Transverse colon (tissue), 4 donors: Measurements from ENCODE around the gene MAP3K8. TPM values are rescaled to one million over a fixed set of nuclear protein-coding genes. Genes with fewer than 3 reads are reported as not detected.

Experiments used
- DNase-seq: peaks from one replicate; pipeline ENCODE4 v3.0.0-alpha.2; 2019
- H3K27ac ChIP-seq, 4 donors: fragments of 200-600 bp; sonication (generic); 2 replicates each; pipeline ENCODE4 v1.5.1; 2016 to 2018; ENCODE audit warnings: inconsistent platforms in 4 of 4
- H3K27me3 ChIP-seq: fragments of 200-600 bp; sonication (generic); 2 replicates; pipeline ENCODE4 v1.5.1; 2017; ENCODE audit warnings: inconsistent platforms
- H3K36me3 ChIP-seq, 4 donors: fragments of 200-600 bp; sonication (generic); 2 replicates each; pipeline ENCODE4 v1.5.1; 2017 to 2019; ENCODE audit warnings: inconsistent platforms in 4 of 4
- H3K4me1 ChIP-seq, 4 donors: fragments of 200-600 bp; sonication (generic); 2 replicates each; pipeline ENCODE4 v1.5.1; 2017 to 2020; ENCODE audit warnings: inconsistent platforms in 4 of 4
- H3K4me3 ChIP-seq, 4 donors: fragments of 200-600 bp; sonication (generic); 1 replicate in 1 of 4; 2 replicates in 3 of 4; pipeline versions ENCODE4 v1.5.1 to v1.6.1; 2017 to 2019; ENCODE audit warnings: inconsistent platforms in 4 of 4
- H3K9me3 ChIP-seq, 2 donors: fragments of 200-600 bp; sonication (generic); 2 replicates each; pipeline ENCODE4 v1.5.1; 2017 to 2019; ENCODE audit warnings: inconsistent platforms in 2 of 2
- EP300 ChIP-seq: sonication (generic); formaldehyde crosslinking; IDR thresholded peaks from one replicate; pipeline ENCODE4 v1.6.1; 2017; ENCODE audit warnings: antibody characterized with exemption, low read depth
- POLR2A ChIP-seq: fragments of 450-650 bp; IDR thresholded peaks from one replicate; pipeline ENCODE4 v1.6.1; 2016; ENCODE audit warnings: antibody characterized with exemption, mild to moderate bottlenecking, moderate library complexity
- POLR2AphosphoS5 ChIP-seq, 3 donors: sonication (generic); formaldehyde crosslinking; IDR thresholded peaks; one replicate each; pipeline ENCODE4 v1.6.1; 2016; ENCODE audit warnings: antibody characterized with exemption in 3 of 3
- WGBS, 2 donors: methylation state at CpG; one replicate each; pipeline ENCODE4 v1.1.5; 2018; ENCODE audit warnings: low coverage in 1 of 2; 5-methylcytosine and 5-hydroxymethylcytosine counted together
- in situ Hi-C, 4 donors: fragments of 200-750 bp; cut with MboI; loops; one replicate each; pipeline versions ENCODE4 v1.15.0 to v1.15.1; 2017; ENCODE audit warnings: low sequenced_read_pairs in 3 of 4, low pct_ligation_motif_present in 1 of 4, low pct_unique_long_range_greater_than_20kb in 1 of 4
- intact Hi-C: fragments of 100-400 bp; cut with DNase I; formaldehyde crosslinking; loops from one replicate; pipeline ENCODE4 v1.15.1; 2023; ENCODE audit warnings: low total_unique reads
- total RNA-seq, 4 donors: library from RNA; depleted of rRNA; stranded (reverse); fragments of >200 nt; gene quantifications; one replicate each; pipeline ENCODE4 v1.1.0, GENCODE V29; 2016
- TF ChIP-seq, protein P1 (sequence below), 5 experiments: fragments of 200-600 bp in 3 of 5; fragments of 450-650 bp in 2 of 5; sonication (generic) in 3 of 5; IDR thresholded peaks; 1 replicate in 2 of 5; 2 replicates in 3 of 5; pipeline ENCODE4 v1.5.1; 2016 to 2017; ENCODE audit warnings: antibody characterized with exemption in 5 of 5, inconsistent platforms in 3 of 5, mild to moderate bottlenecking in 2 of 5, moderate library complexity in 1 of 5

The MAP3K8 gene
- total RNA-seq, 4 donors from 2014 or later = 2.2 to 26.7 (median 11.8) TPM

DNA sequence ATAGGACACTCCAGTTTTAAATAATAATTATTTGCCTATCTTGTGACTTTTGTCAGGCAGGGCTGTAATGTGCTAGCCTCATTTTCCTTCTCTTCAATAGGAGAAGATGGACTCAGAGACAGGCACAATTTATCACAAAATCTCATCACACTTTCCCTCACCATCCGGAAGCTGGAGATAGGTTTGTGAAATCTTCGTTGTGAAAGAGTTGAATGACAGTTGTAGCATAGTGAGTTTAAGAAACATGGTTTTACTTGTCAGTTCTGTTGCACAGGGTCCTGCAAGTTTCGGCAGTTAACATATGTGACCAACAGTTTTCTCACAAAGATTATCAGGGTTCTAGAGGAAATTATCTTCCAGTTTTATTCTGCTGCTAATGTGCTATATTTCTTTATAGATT lies 37.7 kb upstream of the MAP3K8 start:
- in situ Hi-C loops (loop anchor here in 2 of 4 donors (10.0 kb wide), 1 partner anchor 199 kb away; no protein-coding TSS in a partner anchor), intact Hi-C loops (no loop called here)
- TF ChIP-seq EP300 (no peak), POLR2A (no peak), POLR2AphosphoS5 (IDR thresholded peaks at IDR 0.05) (no peak)
- TF ChIP-seq, protein P1, sequence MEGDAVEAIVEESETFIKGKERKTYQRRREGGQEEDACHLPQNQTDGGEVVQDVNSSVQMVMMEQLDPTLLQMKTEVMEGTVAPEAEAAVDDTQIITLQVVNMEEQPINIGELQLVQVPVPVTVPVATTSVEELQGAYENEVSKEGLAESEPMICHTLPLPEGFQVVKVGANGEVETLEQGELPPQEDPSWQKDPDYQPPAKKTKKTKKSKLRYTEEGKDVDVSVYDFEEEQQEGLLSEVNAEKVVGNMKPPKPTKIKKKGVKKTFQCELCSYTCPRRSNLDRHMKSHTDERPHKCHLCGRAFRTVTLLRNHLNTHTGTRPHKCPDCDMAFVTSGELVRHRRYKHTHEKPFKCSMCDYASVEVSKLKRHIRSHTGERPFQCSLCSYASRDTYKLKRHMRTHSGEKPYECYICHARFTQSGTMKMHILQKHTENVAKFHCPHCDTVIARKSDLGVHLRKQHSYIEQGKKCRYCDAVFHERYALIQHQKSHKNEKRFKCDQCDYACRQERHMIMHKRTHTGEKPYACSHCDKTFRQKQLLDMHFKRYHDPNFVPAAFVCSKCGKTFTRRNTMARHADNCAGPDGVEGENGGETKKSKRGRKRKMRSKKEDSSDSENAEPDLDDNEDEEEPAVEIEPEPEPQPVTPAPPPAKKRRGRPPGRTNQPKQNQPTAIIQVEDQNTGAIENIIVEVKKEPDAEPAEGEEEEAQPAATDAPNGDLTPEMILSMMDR (IDR thresholded peaks at IDR 0.05) = no peak
- Histone ChIP-seq H3K27ac (no peak overlapping the region), H3K4me3 (no peak overlapping the region), H3K9me3 (no peaks in the 10 kb centered on the region), H3K27me3 (no peaks in the 10 kb centered on the region), H3K4me1 (peaks cover 0 to 4% (median 0%) of the 10 kb centered on the region in 4 donors), H3K36me3 (no peaks in the 10 kb centered on the region)
- WGBS, 2 donors = 66 to 68% methylated on average over 3 of the region's 3 CpGs
- no peak for DNase-seq

DNA sequence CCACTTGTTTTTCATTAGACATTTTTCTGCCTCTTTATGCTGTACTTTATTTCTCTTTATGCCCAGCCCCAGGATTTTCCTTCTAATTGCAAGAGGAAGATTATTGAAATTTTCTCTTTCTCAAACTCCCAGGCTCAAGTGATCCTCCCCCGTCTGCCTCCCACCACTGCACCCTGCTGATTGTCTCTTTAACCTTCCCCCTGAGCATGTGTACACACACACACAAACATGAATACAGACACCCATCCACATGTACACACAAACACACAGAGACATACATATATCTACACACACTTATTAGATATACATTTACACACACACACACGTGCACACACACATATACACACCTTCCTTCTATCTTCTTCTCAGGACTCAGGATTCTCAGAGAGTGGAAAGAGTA lies 37.3 kb upstream of the MAP3K8 start:
- intact Hi-C loops = no loop called here

DNA sequence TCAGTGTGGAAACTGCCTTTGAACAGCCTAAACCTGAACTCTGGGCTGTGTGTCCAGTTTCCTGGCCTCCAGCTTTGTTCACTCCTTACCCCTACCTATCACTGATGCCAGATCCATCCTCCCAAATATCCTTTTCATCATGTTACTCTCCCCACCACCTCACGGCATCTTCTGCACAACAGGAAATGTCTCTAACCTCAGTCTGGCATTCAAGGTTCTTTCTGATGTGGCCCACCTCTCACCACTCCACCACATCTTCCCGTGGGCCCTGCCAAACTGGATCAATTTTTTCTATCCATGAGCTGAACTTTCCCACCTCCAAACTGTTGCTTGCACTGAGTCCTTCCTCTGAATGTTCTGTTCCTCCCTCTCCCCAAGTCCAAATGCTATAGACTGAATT lies 35.8 kb upstream of the MAP3K8 start:
- no peak for DNase-seq
- Histone ChIP-seq H3K36me3 (no peaks in the 10 kb centered on the region), H3K4me3 (no peak overlapping the region), H3K27me3 (no peaks in the 10 kb centered on the region), H3K27ac (no peak overlapping the region), H3K4me1 (no peaks in the 10 kb centered on the region), H3K9me3 (no peaks in the 10 kb centered on the region)
- WGBS, 2 donors = 70 to 71% methylated on average over 2 of the region's 2 CpGs
- intact Hi-C loops = no loop called here
- in situ Hi-C loops = loop anchor here in 2 of 4 donors (10.0 kb wide), 1 partner anchor 197 kb away; no protein-coding TSS in a partner anchor
- TF ChIP-seq, protein P1 (IDR thresholded peaks at IDR 0.05) = no peak

More for the DNA sequence above, 37.3 kb upstream of the MAP3K8 start:
- no peak overlapping the region for H3K27ac ChIP-seq
- H3K9me3 ChIP-seq = no peaks in the 10 kb centered on the region
- H3K36me3 ChIP-seq = no peaks in the 10 kb centered on the region
- no peaks in the 10 kb centered on the region for H3K27me3 ChIP-seq
- H3K4me1 ChIP-seq = peaks cover 0 to 4% (median 0%) of the 10 kb centered on the region in 4 donors
- H3K4me3 ChIP-seq = no peak overlapping the region
- in situ Hi-C loops = loop anchor here in 2 of 4 donors (10.0 kb wide), 1 partner anchor 198 kb away; no protein-coding TSS in a partner anchor
- DNase-seq = no peak
- TF ChIP-seq, protein P1 (IDR thresholded peaks at IDR 0.05) = no peak
- TF ChIP-seq POLR2AphosphoS5 (IDR thresholded peaks at IDR 0.05) (no peak), POLR2A (no peak), EP300 (no peak)
- WGBS, 2 donors = 69 to 73% methylated on average over 1 to 2 of the region's 2 CpGs

DNA sequence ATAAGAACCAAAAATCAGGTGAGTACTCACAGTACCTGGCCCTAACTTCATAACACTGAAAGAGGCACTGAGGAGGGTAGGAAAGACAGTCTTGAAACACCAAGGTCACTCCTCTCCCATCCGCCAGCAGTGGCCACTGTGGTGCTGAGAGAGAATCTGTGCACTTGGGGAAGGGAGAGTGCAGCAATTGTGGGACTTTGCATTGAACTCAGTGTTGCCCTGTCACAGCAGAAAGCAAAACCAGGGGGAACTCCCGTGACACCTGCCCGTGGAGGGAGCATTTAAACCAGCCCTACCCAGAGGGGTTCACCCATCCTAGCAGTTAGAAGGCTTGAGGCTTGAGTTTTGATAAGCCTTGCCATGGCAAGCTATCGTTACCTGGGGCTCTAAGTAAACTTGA lies 35.2 kb upstream of the MAP3K8 start:
- no peak for TF ChIP-seq POLR2AphosphoS5 (IDR thresholded peaks at IDR 0.05)
- TF ChIP-seq, protein P1 (IDR thresholded peaks at IDR 0.05) = no peak
- TF ChIP-seq POLR2A = no peak
- no peak for TF ChIP-seq EP300
- H3K27ac ChIP-seq = no peak overlapping the region
- no peak for DNase-seq
- 54% methylated on average over 4 of the region's 4 CpGs; no CpG with 5 or more reads in 1 of the 2 donors for WGBS, 2 donors
- no peaks in the 10 kb centered on the region for H3K9me3 ChIP-seq
- H3K27me3 ChIP-seq = no peaks in the 10 kb centered on the region
- no peak overlapping the region for H3K4me3 ChIP-seq
- intact Hi-C loops (no loop called here), in situ Hi-C loops (loop anchor here in 2 of 4 donors (10.0 kb wide), 1 partner anchor 196 kb away; no protein-coding TSS in a partner anchor)
- no peaks in the 10 kb centered on the region for H3K36me3 ChIP-seq
- no peaks in the 10 kb centered on the region for H3K4me1 ChIP-seq
